D721Med (cell line): ENCODE results near the gene CD8B2.

Experiments
- DNase-seq: peaks from one replicate; pipeline ENCODE4 v3.0.0; 2011; ENCODE audit warnings: low spot score; ENCODE audit not compliant: insufficient read length
- FAIRE-seq: peaks from 2 replicates; lab custom pipeline; 2011; peaks lifted over from hg19 to GRCh38; lab: Jason Lieb, UNC
- TF ChIP-seq, protein P1 (sequence below): IDR thresholded peaks from 2 replicates; pipeline ENCODE4 v1.5.1; 2012; ENCODE audit warnings: mild to moderate bottlenecking, control low read depth; ENCODE audit not compliant: insufficient read depth; ENCODE audit errors: missing control alignments

The CD8B2 gene

DNA sequence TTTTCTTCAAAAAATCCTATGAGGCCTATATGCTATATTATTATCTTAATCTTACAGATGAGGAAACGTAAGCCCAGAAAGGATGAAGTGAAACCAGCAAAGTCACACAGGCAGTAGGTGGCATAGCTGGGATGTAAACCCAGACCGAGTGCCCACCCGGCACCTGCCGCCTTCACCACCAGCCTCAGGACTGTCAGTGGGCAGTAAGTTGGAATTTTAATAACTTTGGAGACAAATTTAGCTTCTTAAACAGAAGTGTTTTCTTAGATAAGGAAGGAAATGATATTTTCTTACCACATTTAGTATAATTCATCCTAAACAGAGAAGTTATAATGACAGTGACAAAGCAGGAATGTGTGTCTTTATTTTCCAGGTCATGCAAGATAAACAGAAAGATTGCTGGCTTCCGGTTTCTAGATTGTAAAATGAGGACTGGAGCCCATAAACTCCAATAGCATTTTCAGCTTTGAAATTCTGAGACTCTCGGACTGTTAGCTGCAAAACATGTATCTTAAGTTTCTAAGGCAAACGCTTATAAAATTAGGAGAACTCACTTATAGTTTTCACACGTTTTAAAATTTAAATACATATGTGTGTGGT lies 59.3 kb downstream of the CD8B2 start:
- FAIRE-seq (no peak), DNase-seq (no peak)
- TF ChIP-seq, protein P1, sequence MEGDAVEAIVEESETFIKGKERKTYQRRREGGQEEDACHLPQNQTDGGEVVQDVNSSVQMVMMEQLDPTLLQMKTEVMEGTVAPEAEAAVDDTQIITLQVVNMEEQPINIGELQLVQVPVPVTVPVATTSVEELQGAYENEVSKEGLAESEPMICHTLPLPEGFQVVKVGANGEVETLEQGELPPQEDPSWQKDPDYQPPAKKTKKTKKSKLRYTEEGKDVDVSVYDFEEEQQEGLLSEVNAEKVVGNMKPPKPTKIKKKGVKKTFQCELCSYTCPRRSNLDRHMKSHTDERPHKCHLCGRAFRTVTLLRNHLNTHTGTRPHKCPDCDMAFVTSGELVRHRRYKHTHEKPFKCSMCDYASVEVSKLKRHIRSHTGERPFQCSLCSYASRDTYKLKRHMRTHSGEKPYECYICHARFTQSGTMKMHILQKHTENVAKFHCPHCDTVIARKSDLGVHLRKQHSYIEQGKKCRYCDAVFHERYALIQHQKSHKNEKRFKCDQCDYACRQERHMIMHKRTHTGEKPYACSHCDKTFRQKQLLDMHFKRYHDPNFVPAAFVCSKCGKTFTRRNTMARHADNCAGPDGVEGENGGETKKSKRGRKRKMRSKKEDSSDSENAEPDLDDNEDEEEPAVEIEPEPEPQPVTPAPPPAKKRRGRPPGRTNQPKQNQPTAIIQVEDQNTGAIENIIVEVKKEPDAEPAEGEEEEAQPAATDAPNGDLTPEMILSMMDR = no peak

DNA sequence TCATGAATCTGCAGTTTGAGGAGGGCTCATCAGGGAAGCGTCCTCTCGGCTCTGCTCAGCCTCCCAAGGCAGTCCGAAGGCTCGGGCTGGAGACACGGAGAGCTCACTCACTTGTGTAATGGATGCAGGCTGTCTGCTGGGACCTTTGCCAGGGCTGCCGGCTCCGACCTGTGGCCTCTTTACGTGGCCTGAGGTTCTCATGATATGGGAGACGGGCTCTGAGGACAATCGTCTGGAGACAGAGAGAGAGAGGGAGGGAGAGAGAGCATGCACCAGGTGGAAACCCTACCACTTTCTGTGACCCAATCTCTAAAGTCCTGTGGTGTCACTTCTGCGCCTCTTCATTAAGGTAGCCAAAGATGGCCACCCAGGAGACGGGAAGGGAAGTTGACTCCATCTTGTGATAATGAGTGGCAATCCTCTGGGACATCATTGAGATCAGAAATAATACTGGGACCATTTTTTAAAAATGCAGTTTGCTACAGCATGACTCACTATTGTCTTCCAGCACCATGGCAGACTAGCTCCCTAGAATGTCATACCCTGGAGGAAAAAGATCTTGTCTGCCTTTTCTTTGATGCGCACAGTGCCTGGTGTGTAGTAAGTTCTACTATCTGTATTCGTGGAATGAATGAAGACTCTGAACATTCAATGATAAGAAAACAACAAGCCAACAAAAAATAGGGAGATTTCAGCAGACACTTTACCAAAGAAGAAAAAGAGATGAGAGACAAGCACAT lies 60.2 kb downstream of the CD8B2 start:
- FAIRE-seq (no peak), DNase-seq (no peak)

DNA sequence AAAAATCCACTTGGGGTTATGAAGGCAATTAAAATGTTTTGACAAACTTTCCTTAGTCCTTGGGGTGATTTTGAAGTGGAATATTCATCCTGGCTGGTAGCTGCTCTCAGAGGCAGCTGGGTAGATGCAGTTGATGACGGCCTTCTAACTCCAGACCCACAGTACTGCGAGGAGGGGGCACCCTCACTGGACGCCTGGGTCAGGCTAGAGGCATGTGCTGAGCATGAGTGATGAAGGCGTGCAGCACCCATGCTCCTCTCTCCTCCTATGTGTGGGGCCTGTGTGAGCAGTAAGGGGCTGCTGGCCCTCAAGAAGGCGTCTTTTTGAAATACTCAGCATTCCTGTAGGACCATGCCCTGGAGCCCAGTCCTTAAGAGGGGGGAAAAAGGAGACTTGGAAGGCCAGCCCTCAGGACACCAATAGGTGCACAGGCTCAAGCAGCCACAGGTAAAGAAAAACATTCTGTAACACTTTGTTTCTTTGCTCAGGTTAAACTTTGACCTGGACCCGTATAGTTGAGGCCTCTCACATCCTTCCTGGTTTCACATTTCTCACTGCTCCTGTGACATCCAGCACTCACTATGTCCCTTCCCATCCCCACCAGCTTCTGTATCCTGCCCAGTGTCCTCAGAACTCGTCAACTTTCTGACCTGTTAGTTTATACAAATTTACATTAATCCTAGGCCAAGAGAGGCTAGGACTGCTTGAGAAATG lies 64.4 kb downstream of the CD8B2 start:
- FAIRE-seq = no peak
- DNase-seq = no peak
- TF ChIP-seq, protein P1 = no peak

More for the DNA sequence above, 60.2 kb downstream of the CD8B2 start:
- TF ChIP-seq, protein P1 = no peak

DNA sequence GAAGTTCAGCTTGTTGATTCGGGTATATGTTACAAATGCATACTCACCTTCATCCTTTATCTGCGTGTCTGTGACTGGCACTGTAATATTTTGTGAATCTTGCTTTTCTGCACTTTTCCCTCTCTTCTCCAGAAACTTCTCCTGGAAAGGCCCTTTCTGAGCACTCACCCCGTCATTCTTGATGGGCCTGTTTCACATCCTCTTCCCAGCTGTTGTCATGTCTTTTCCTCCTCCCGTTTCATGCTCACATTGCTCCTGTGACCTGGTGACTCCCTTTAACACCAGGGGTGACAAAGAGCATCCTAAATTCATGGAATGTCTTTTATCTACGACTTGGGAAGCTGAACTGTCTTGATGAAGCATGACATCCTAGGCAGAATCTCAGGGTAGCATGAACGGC lies 65.8 kb downstream of the CD8B2 start:
- TF ChIP-seq, protein P1 = no peak
- FAIRE-seq (no peak), DNase-seq (no peak)

DNA sequence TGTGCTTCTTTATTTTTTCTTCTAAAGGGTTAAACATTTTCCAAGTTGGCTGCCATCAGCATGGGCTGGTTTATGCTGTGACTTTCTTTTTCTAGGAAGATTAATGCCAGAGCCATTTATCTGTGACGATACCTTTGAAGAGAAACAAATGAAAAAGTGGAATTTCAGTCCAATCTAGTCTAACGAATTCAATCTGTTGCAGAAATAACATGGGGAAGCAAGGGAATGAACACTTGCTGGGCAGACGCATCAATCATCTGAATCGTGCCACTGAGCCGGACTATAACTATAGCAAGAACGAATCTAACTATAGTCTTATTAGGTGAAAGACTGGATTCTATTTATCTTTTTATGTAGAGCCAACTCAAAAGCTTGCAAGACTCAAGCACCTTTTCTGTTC lies 66.2 kb downstream of the CD8B2 start:
- FAIRE-seq (no peak), DNase-seq (no peak)

DNA sequence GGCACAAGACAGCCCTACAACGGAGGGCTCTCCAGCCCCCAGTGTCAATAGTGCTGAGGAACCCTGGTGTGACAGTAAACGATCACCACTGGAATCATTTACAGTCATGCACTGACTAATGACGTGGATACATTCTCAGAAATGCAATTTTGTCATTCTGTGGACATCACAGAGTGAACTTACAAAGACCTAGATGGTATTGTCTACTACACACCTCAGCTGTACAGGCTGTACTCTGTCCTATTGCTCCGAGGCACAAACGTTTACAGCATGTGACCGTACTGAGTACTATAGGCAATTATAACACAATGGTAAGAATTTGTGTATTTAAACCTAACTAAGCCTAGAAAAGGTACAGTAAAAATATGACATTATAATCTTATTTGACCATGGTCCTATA lies 67.2 kb downstream of the CD8B2 start:
- TF ChIP-seq, protein P1 = no peak
- FAIRE-seq = no peak
- DNase-seq = no peak

More for the DNA sequence above, 66.2 kb downstream of the CD8B2 start:
- TF ChIP-seq, protein P1 = no peak
